Measurements from ENCODE around the gene GARIN6. TPM values are rescaled to one million over a fixed set of nuclear protein-coding genes. Genes with fewer than 3 reads are reported as not detected.

Gene GARIN6
- total RNA-seq (not detected), polyA plus RNA-seq (not detected)

- 82% methylated on average over 4 of the region's 4 CpGs for WGBS
- TF ChIP-seq JUND (IDR thresholded peaks at IDR 0.05) = no peak
Measured at GRCh38 chr12:99647453-99647852, at the start of gene GARIN6. Gene GARIN6, plus strand, starts transcription at chr12:99647753. Its CDS starts 422 bp downstream, at chr12:99648175.

GRCh38 chr12:99598785-99599184 lies 48.8 kb upstream of the GARIN6 start:
- Histone ChIP-seq H3K9ac (ENCODE audit: low read depth in 1 of 2, low read length in 2 of 2) (no peak overlapping the region), H3K27me3 (ENCODE audit: control insufficient read depth in 4 of 4, insufficient read depth in 4 of 4, low read length in 3 of 4) (no peaks in the 10 kb centered on the region), H3K4me3 (ENCODE audit: low read depth in 1 of 3, low read length in 3 of 3) (no peak overlapping the region), H3K27ac (ENCODE audit: low read depth in 1 of 2, low read length in 2 of 2) (no peak overlapping the region), H3K4me1 (ENCODE audit: control insufficient read depth in 4 of 4, insufficient read depth in 4 of 4, low read length in 3 of 4) (no peaks in the 10 kb centered on the region), H3K36me3 (ENCODE audit: control insufficient read depth in 4 of 4, insufficient read depth in 3 of 4, low read depth in 1 of 4, low read length in 3 of 4) (no peaks in the 10 kb centered on the region), H3K9me3 (ENCODE audit: control insufficient read depth in 4 of 4, low read length in 3 of 4) (no peaks in the 10 kb centered on the region)
- 85% methylated on average over 2 of the region's 2 CpGs for WGBS
- TF ChIP-seq FOXA2 (IDR thresholded peaks at IDR 0.05) (no peak), TAF1 (conservative IDR thresholded peaks at IDR 0.05) (no peak), CTCF (IDR thresholded peaks at IDR 0.05; ENCODE audit: low read depth, low read length, missing input control) (no peak), MAX (IDR thresholded peaks at IDR 0.05) (no peak), ZBTB33 (IDR thresholded peaks at IDR 0.05) (no peak), ATF3 (IDR thresholded peaks at IDR 0.05) (no peak), EGR1 (IDR thresholded peaks at IDR 0.05; ENCODE audit: low read depth in 2 of 2) (no peak), NR2F2 (IDR thresholded peaks at IDR 0.05) (no peak), HNF4A (conservative IDR thresholded peaks at IDR 0.05) (no peak)
- no peak for DNase-seq (ENCODE audit: low spot score)

More at GRCh38 chr12:99647453-99647852, at the start of gene GARIN6:
- H3K9ac ChIP-seq (ENCODE audit: low read depth in 1 of 2, low read length in 2 of 2) = no peak within 1 kb of the TSS
- H3K27me3 ChIP-seq (ENCODE audit: control insufficient read depth in 4 of 4, insufficient read depth in 4 of 4, low read length in 3 of 4) = no peaks in the 10 kb centered on the region
- no peaks in the 10 kb centered on the region for H3K4me1 ChIP-seq (ENCODE audit: control insufficient read depth in 4 of 4, insufficient read depth in 4 of 4, low read length in 3 of 4)
- H3K4me3 ChIP-seq (ENCODE audit: low read depth in 1 of 3, low read length in 3 of 3) = no peak within 1 kb of the TSS
- no peaks in the 10 kb centered on the region for H3K36me3 ChIP-seq (ENCODE audit: control insufficient read depth in 4 of 4, insufficient read depth in 3 of 4, low read depth in 1 of 4, low read length in 3 of 4)
- no peak within 1 kb of the TSS for H3K27ac ChIP-seq (ENCODE audit: low read depth in 1 of 2, low read length in 2 of 2)
- DNase-seq (ENCODE audit: low spot score) = no peak
- no peaks in the 10 kb centered on the region for H3K9me3 ChIP-seq (ENCODE audit: control insufficient read depth in 4 of 4, low read length in 3 of 4)

GRCh38 chr12:99600388-99600787 lies 47.2 kb upstream of the GARIN6 start:
- H3K9me3 ChIP-seq (ENCODE audit: control insufficient read depth in 4 of 4, low read length in 3 of 4) = no peaks in the 10 kb centered on the region
- DNase-seq (ENCODE audit: low spot score) = no peak
- 63% methylated on average over 5 of the region's 5 CpGs for WGBS
- no peak for TF ChIP-seq ZBTB33 (IDR thresholded peaks at IDR 0.05)
- TF ChIP-seq MAX (IDR thresholded peaks at IDR 0.05) = no peak
- H3K9ac ChIP-seq (ENCODE audit: low read depth in 1 of 2, low read length in 2 of 2) = no peak overlapping the region
- no peaks in the 10 kb centered on the region for H3K4me1 ChIP-seq (ENCODE audit: control insufficient read depth in 4 of 4, insufficient read depth in 4 of 4, low read length in 3 of 4)
- no peaks in the 10 kb centered on the region for H3K36me3 ChIP-seq (ENCODE audit: control insufficient read depth in 4 of 4, insufficient read depth in 3 of 4, low read depth in 1 of 4, low read length in 3 of 4)
- no peak overlapping the region for H3K4me3 ChIP-seq (ENCODE audit: low read depth in 1 of 3, low read length in 3 of 3)
- no peak overlapping the region for H3K27ac ChIP-seq (ENCODE audit: low read depth in 1 of 2, low read length in 2 of 2)
- no peaks in the 10 kb centered on the region for H3K27me3 ChIP-seq (ENCODE audit: control insufficient read depth in 4 of 4, insufficient read depth in 4 of 4, low read length in 3 of 4)

Measured in liver (tissue), 9 donors.